ENCODE results near the gene ARHGEF1. TPM values are rescaled to one million over a fixed set of nuclear protein-coding genes. Genes with fewer than 3 reads are reported as not detected.

ARHGEF1 gene
- total and polyA plus RNA-seq, 12 donors: 20.2 to 143 (median 30.2) TPM

- 85 to 87% methylated on average over 21 of the region's 21 CpGs for WGBS, 2 donors
- H3K4me1 ChIP-seq: peaks cover 0 to 56% (median 5%) of the 10 kb centered on the region in 9 donors
- ATAC-seq: no peak
- no peaks in the 10 kb centered on the region for H3K36me3 ChIP-seq
- no peak overlapping the region for H3K4me3 ChIP-seq
- no peaks in the 10 kb centered on the region for H3K27me3 ChIP-seq
- no peak overlapping the region for H3K27ac ChIP-seq
- DNase-seq: no peak
- intact Hi-C loops (cut with DNase I): loop anchor here in 3 of 10 donors (5.0 to 10.0 kb wide), 2 partner anchors 56 to 58 kb away; no protein-coding TSS in a partner anchor
- H3K9me3 ChIP-seq: no peaks in the 10 kb centered on the region
- no peak for TF ChIP-seq CTCF (IDR thresholded peaks at IDR 0.05)
Observed at GRCh38 chr19:41879080-41879479, 3.9 kb upstream of the ARHGEF1 start.

GRCh38 chr19:41879670-41880328 lies 3.2 kb upstream of the ARHGEF1 start:
- intact Hi-C loops (cut with DNase I): loop anchor here in 5 of 10 donors (5.0 to 10.0 kb wide), 3 partner anchors 55 to 78 kb away; partner anchors contain the start of gene RABAC1 (in 2 of the 5)
- 80 to 81% methylated on average over 7 of the region's 7 CpGs for WGBS, 2 donors

GRCh38 chr19:41880329-41880708 lies 2.7 kb upstream of the ARHGEF1 start:
- Histone ChIP-seq H3K4me1 (peaks cover 9 to 53% (median 13%) of the 10 kb centered on the region in 9 donors), H3K27ac (no peak overlapping the region), H3K4me3 (no peak overlapping the region), H3K9me3 (no peaks in the 10 kb centered on the region), H3K27me3 (no peaks in the 10 kb centered on the region), H3K36me3 (peaks cover 0 to 4% (median 0%) of the 10 kb centered on the region in 9 donors)
- TF ChIP-seq CTCF (IDR thresholded peaks at IDR 0.05): no peak
- intact Hi-C loops (cut with DNase I): loop anchor here in 3 of 10 donors (5.0 to 10.0 kb wide), 2 partner anchors 54 to 77 kb away; partner anchors contain the start of gene RABAC1 (in 2 of the 3)
- no peak for DNase-seq
- 68 to 77% methylated on average over 4 to 5 of the region's 5 CpGs for WGBS, 2 donors
- ATAC-seq: no peak

More at GRCh38 chr19:41879670-41880328, 3.2 kb upstream of the ARHGEF1 start:
- H3K9me3 ChIP-seq: no peaks in the 10 kb centered on the region
- peaks cover 4 to 53% (median 9%) of the 10 kb centered on the region in 9 donors for H3K4me1 ChIP-seq
- H3K27me3 ChIP-seq: no peaks in the 10 kb centered on the region
- H3K27ac ChIP-seq: no peak overlapping the region
- DNase-seq (no peak), ATAC-seq (no peak)
- no peaks in the 10 kb centered on the region for H3K36me3 ChIP-seq
- TF ChIP-seq CTCF (IDR thresholded peaks at IDR 0.05): no peak
- H3K4me3 ChIP-seq: no peak overlapping the region

- DNase-seq: no peak
- Histone ChIP-seq H3K4me1 (peaks cover 9 to 53% (median 37%) of the 10 kb centered on the region in 9 donors), H3K9me3 (no peaks in the 10 kb centered on the region), H3K27me3 (no peaks in the 10 kb centered on the region), H3K4me3 (peak overlapping the region; percentile 79 to 99 (median 96)), H3K27ac (peak overlapping the region; percentile 89 to 99 (median 94)), H3K36me3 (peaks cover 0 to 19% (median 0%) of the 10 kb centered on the region in 9 donors)
- no peak for TF ChIP-seq CTCF (IDR thresholded peaks at IDR 0.05)
- 1% methylated on average over 23 of the region's 23 CpGs for WGBS, 2 donors
- intact Hi-C loops (cut with DNase I): loop anchor here in 5 of 10 donors (1.0 to 10.0 kb wide), 4 partner anchors 23 to 74 kb away; partner anchors contain the start of genes RPS19 (in 3 of the 5) and RABAC1 (in 2 of the 5)
- ATAC-seq: peak in 4 of 8 donors; percentile 0 to 7 (median 2)
Observed at GRCh38 chr19:41883463-41883820, 458 bp downstream of the ARHGEF1 start.
